Mucosa of descending colon (tissue), 3 donors: Measurements from ENCODE around the gene TPM1. TPM values are rescaled to one million over a fixed set of nuclear protein-coding genes. Genes with fewer than 3 reads are reported as not detected.
"Not testable (repeated sequence)": the region's sequence is repeated elsewhere in the genome, so short reads cannot be mapped to it uniquely, and the experiment has no call there.

ENCODE experiments used
- ATAC-seq: fragments of 200-7000 bp; cut with Tn5 transposase; one replicate; pipeline ENCODE4 v1.9.1; 2020; ENCODE audit warnings: mild to moderate bottlenecking, moderate library complexity
- DNase-seq, 3 donors: peaks; one replicate each; pipeline ENCODE4 v3.0.0-alpha.2; 2020
- H3K36me3 ChIP-seq: fragments of 200-600 bp; one replicate; pipeline ENCODE4 v1.8.0; 2021; ENCODE audit warnings: low read depth, mild to moderate bottlenecking
- H3K4me1 ChIP-seq: fragments of 200-600 bp; one replicate; pipeline ENCODE4 v1.8.0; 2021; ENCODE audit warnings: low read depth, mild to moderate bottlenecking
- H3K4me3 ChIP-seq: fragments of 200-600 bp; one replicate; pipeline ENCODE4 v1.8.0; 2021; ENCODE audit warnings: mild to moderate bottlenecking
- H3K9me3 ChIP-seq: fragments of 200-600 bp; one replicate; pipeline ENCODE4 v1.8.0; 2021; ENCODE audit warnings: mild to moderate bottlenecking
- intact Hi-C, 2 donors: fragments of 100-400 bp; cut with DNase I in 1 of 2; cut with micrococcal nuclease in 1 of 2; formaldehyde crosslinking; loops; one replicate each; pipeline versions ENCODE4 v1.11.0 to v1.11.1; 2022; cut with DNase I, micrococcal nuclease
- total RNA-seq, 3 donors: library from RNA; stranded (reverse); fragmentation: NEBNext Ultra II Directional in 2 of 3; extraction: Animal tissue kit (Norgen Biotek cat#: 25700) in 2 of 3; gene quantifications; one replicate each; pipeline versions ENCODE4 v1.2.1 to v1.2.4, GENCODE V29; 2021 to 2023
- TF ChIP-seq, protein P1 (sequence below): fragments of 200-600 bp; IDR thresholded peaks from one replicate; pipeline ENCODE4 v1.8.0; 2022; ENCODE audit warnings: antibody characterized with exemption, mild to moderate bottlenecking
- donor health status: DM: no; HTN: no; CAD: no; lungs with moderate emphysema.
- donor health status: DM: no; HTN: no; CAD: no.
- donor health status: DM: no; HTN: yes; CAD: no.

Gene TPM1
- total RNA-seq, 3 donors from 2014 or later, result 613 to 1,704 (median 696) TPM

DNA sequence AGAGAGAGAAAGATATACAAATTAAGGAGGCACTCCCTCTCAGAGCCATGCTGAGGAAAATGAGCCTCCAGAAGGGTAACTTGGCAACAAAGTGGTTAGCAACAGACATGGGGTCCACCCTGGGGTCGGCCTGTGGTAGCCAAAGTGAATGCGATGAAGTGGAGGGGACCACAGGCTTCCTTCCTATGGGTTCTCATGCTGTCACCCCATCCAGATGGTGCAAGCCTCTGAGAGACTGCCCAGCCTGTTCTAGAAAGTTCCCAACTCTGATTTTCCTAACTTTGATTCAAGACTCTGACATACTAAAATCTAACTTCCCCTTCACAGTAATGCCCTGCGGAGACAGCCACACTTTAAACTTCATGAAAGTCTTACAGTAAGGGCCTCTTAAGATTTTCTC, 60.9 kb downstream of the TPM1 start:
- TF ChIP-seq, protein P1, sequence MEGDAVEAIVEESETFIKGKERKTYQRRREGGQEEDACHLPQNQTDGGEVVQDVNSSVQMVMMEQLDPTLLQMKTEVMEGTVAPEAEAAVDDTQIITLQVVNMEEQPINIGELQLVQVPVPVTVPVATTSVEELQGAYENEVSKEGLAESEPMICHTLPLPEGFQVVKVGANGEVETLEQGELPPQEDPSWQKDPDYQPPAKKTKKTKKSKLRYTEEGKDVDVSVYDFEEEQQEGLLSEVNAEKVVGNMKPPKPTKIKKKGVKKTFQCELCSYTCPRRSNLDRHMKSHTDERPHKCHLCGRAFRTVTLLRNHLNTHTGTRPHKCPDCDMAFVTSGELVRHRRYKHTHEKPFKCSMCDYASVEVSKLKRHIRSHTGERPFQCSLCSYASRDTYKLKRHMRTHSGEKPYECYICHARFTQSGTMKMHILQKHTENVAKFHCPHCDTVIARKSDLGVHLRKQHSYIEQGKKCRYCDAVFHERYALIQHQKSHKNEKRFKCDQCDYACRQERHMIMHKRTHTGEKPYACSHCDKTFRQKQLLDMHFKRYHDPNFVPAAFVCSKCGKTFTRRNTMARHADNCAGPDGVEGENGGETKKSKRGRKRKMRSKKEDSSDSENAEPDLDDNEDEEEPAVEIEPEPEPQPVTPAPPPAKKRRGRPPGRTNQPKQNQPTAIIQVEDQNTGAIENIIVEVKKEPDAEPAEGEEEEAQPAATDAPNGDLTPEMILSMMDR, result no peak

GRCh38 chr15:63104727-63105126, 62.2 kb downstream of the TPM1 start:
- TF ChIP-seq, protein P1, result no peak
- intact Hi-C loops, result no loop called here
- H3K4me3 ChIP-seq, result no peak overlapping the region
- no peaks in the 10 kb centered on the region for H3K9me3 ChIP-seq
- no peak for DNase-seq
- no peaks in the 10 kb centered on the region for H3K36me3 ChIP-seq
- no peaks in the 10 kb centered on the region for H3K4me1 ChIP-seq
- no peak for ATAC-seq

More for the DNA sequence above, 60.9 kb downstream of the TPM1 start:
- Histone ChIP-seq H3K36me3 (no peaks in the 10 kb centered on the region), H3K9me3 (no peaks in the 10 kb centered on the region), H3K4me3 (no peak overlapping the region), H3K4me1 (no peaks in the 10 kb centered on the region)
- intact Hi-C loops, result no loop called here
- no peak for DNase-seq
- ATAC-seq, result no peak

DNA sequence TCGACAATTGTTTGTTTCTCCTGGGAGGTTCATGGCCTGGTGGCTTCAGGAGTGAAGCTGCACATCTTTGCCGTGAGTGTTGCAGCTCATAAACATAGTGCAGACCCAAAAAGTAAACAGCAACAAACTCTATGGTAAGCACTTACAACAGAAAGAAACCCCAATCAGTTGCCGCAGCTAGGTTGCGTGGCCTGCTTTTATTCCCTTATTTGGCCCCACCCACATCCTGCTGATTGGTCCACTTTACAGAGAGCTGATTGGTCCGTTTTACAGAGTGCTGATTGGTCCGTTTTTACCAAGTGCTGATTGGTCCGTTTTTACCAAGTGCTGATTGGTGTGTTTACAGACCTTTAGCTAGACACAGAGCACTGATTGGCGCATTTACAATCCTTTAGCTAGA, 62.8 kb downstream of the TPM1 start:
- ATAC-seq, intact Hi-C loops, H3K4me1 ChIP-seq, DNase-seq, H3K36me3 ChIP-seq, H3K9me3 ChIP-seq, H3K4me3 ChIP-seq: not testable (repeated sequence)

DNA sequence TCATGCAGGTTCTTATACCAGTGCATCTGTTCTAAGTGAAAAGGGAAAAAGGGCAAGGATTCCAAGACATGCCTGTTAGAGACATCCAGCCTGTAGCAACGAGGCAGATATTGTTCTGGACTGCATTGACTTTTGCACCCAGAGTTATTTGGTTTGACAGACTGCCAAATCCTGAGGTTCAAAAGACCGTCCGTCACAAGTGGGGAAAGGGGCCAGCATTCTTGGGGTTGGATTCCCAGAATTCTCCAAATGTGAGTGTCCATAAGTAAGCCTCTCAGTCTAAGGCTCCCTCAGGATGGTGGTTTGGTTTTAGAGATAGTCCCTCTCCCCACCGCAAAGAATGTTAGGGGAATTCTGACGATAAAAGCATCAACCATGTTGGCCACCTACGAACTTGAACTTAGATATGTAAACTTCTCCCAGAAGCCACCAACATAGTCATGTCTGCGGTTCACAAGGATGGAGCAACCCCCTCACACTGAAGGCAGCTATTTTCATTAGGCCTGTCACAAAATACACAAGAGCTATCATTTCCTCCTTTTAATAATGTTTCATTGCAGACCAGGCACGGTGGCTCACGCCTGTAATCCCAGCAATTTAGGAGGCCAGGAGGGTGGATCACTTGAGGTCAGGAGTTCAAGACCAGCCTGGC, 65.5 kb downstream of the TPM1 start:
- DNase-seq, result peak in 1 of 3 donors; percentile 58
- no peak overlapping the region for H3K4me3 ChIP-seq
- intact Hi-C loops, result no loop called here

DNA sequence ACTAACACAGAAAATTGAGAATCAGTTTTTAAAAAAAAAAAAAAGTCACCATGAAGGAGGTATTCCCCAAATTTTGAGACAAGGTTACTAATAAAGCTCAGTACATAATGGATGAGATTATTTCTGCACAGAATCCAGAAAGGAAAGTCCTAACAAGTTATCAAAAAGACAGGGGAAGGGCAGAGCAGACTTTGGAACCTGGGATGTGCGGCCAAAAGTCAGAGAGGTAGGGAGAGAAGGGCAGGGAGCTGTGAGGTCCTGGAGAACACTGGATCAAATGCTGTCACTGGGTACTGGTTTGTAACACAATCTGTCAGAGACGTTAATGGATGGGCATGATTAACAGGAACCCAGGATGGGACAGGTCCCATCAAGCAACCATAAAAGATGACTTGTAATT, 67.0 kb downstream of the TPM1 start:
- Histone ChIP-seq H3K4me1 (no peaks in the 10 kb centered on the region), H3K9me3 (no peaks in the 10 kb centered on the region), H3K4me3 (no peak overlapping the region), H3K36me3 (no peaks in the 10 kb centered on the region)
- no peak for ATAC-seq
- intact Hi-C loops, result no loop called here
- DNase-seq, result no peak
- TF ChIP-seq, protein P1, result no peak

More for the DNA sequence above, 65.5 kb downstream of the TPM1 start:
- peak; percentile 76 for ATAC-seq
- no peaks in the 10 kb centered on the region for H3K36me3 ChIP-seq
- H3K4me1 ChIP-seq, result no peaks in the 10 kb centered on the region
- TF ChIP-seq, protein P1, result no peak
- no peaks in the 10 kb centered on the region for H3K9me3 ChIP-seq

- no peak overlapping the region for H3K4me3 ChIP-seq
- TF ChIP-seq, protein P1, result no peak
- intact Hi-C loops, result no loop called here
Observed at GRCh38 chr15:63109920-63110319, 67.4 kb downstream of the TPM1 start.

More at GRCh38 chr15:63109920-63110319, 67.4 kb downstream of the TPM1 start:
- no peaks in the 10 kb centered on the region for H3K36me3 ChIP-seq
- no peaks in the 10 kb centered on the region for H3K9me3 ChIP-seq
- no peaks in the 10 kb centered on the region for H3K4me1 ChIP-seq
- DNase-seq (no peak), ATAC-seq (no peak)
